Measurements from ENCODE around the gene USP13. TPM values are rescaled to one million over a fixed set of nuclear protein-coding genes. Genes with fewer than 3 reads are reported as not detected.

Gene USP13
- total and polyA plus RNA-seq, 3 donors from 2014 or later: 17.6 to 50.3 (median 42.0) TPM

GRCh38 chr3:179832333-179832854 lies 179.6 kb downstream of the USP13 start:
- H3K4me1 ChIP-seq: no peaks in the 10 kb centered on the region
- H3K9me3 ChIP-seq: no peaks in the 10 kb centered on the region
- H3K4me3 ChIP-seq: no peak overlapping the region
- WGBS, 2 donors: 88 to 97% methylated on average over 3 of the region's 3 CpGs
- no peaks in the 10 kb centered on the region for H3K27me3 ChIP-seq
- intact Hi-C loops (cut with DNase I; ENCODE audit: low total_unique reads): no loop called here
- no peak for DNase-seq
- TF ChIP-seq POLR2A (IDR thresholded peaks at IDR 0.05) (no peak), CTCF (IDR thresholded peaks at IDR 0.05) (no peak)
- H3K36me3 ChIP-seq (ENCODE audit: low read depth, missing control alignments): no peaks in the 10 kb centered on the region
- H3K27ac ChIP-seq: no peak overlapping the region

GRCh38 chr3:179833294-179833693 lies 180.5 kb downstream of the USP13 start:
- Histone ChIP-seq H3K4me3 (no peak overlapping the region), H3K4me1 (no peaks in the 10 kb centered on the region), H3K36me3 (ENCODE audit: low read depth, missing control alignments) (no peaks in the 10 kb centered on the region), H3K27ac (no peak overlapping the region), H3K9me3 (no peaks in the 10 kb centered on the region), H3K27me3 (no peaks in the 10 kb centered on the region)
- no peak for DNase-seq
- TF ChIP-seq CTCF (IDR thresholded peaks at IDR 0.05) (no peak), POLR2A (IDR thresholded peaks at IDR 0.05) (no peak)
- intact Hi-C loops (cut with DNase I; ENCODE audit: low total_unique reads): no loop called here

GRCh38 chr3:179837374-179837773 lies 184.5 kb downstream of the USP13 start:
- DNase-seq: no peak
- no peaks in the 10 kb centered on the region for H3K27me3 ChIP-seq
- no peaks in the 10 kb centered on the region for H3K4me1 ChIP-seq
- 85 to 90% methylated on average over 2 of the region's 2 CpGs for WGBS, 2 donors
- H3K36me3 ChIP-seq (ENCODE audit: low read depth, missing control alignments): no peaks in the 10 kb centered on the region
- H3K9me3 ChIP-seq: no peaks in the 10 kb centered on the region
- no peak overlapping the region for H3K27ac ChIP-seq
- H3K4me3 ChIP-seq: no peak overlapping the region
- no peak for TF ChIP-seq POLR2A (IDR thresholded peaks at IDR 0.05)
- no peak for TF ChIP-seq CTCF (IDR thresholded peaks at IDR 0.05)
- intact Hi-C loops (cut with DNase I; ENCODE audit: low total_unique reads): no loop called here

Small RNA genes within 50 kb of the gene (small RNA-seq; reads per million reads assigned to genes)
- 0 reads per million in 2 donors for gene RF01210

Other genes with a start within 250 kb of the USP13 start
- gene GNB4, start 201.6 kb upstream of the USP13 start, total RNA-seq: 1 to 10 TPM; 9.5 to 9.8 TPM
- 8.7 TPM for gene GNB4, start 201.6 kb upstream of the USP13 start, polyA plus RNA-seq (ENCODE audit: insufficient read depth, low read depth, low replicate concordance)
- 10 to 100 TPM; 68.4 to 84.4 TPM for gene ACTL6A, start 90.1 kb upstream of the USP13 start, total RNA-seq
- gene ACTL6A, start 90.1 kb upstream of the USP13 start, polyA plus RNA-seq (ENCODE audit: insufficient read depth, low read depth, low replicate concordance): 143 TPM
- gene MRPL47, start 48.4 kb upstream of the USP13 start, total RNA-seq: 10 to 100 TPM; 30.0 to 36.1 TPM
- 88.6 TPM for gene MRPL47, start 48.4 kb upstream of the USP13 start, polyA plus RNA-seq (ENCODE audit: insufficient read depth, low read depth, low replicate concordance)
- gene NDUFB5, start 48.2 kb upstream of the USP13 start, total RNA-seq: 10 to 100 TPM; 70.4 to 88.1 TPM
- gene NDUFB5, start 48.2 kb upstream of the USP13 start, polyA plus RNA-seq (ENCODE audit: insufficient read depth, low read depth, low replicate concordance): 138 TPM

All from testis (tissue), 3 donors.